Omental fat pad (tissue), 4 donors: ENCODE measurements around the gene MAMDC2. TPM values are rescaled to one million over a fixed set of nuclear protein-coding genes. Genes with fewer than 3 reads are reported as not detected.

Source experiments
- ATAC-seq: fragments of 150-250 bp; one replicate; pipeline ENCODE4 v1.9.1; 2016; ENCODE audit warnings: mild to moderate bottlenecking, moderate library complexity; ENCODE audit not compliant: low FRiP score
- DNase-seq: peaks from one replicate; pipeline ENCODE4 v3.0.0-alpha.2; 2019; ENCODE audit warnings: low spot score
- CTCF ChIP-seq, 3 donors: fragments of 450-650 bp; IDR thresholded peaks; one replicate each; pipeline ENCODE4 v1.5.1; 2016 to 2017; ENCODE audit warnings: antibody characterized with exemption in 3 of 3, mild to moderate bottlenecking in 3 of 3, moderate library complexity in 2 of 3
- total RNA-seq, 4 donors: library from RNA; depleted of rRNA; stranded (reverse); fragments of >200 nt; gene quantifications; one replicate each; pipeline ENCODE4 v1.1.0, GENCODE V29; 2016

The MAMDC2 gene
- total RNA-seq, 4 donors from 2014 or later = 9.0 to 43.7 (median 16.5) TPM

- TF ChIP-seq CTCF (IDR thresholded peaks at IDR 0.05) = no peak
- ATAC-seq (no peak), DNase-seq (no peak)
These were observed 124.9 kb downstream of the MAMDC2 start for GRCh38 chr9:70168521-70168920.

- no peak for ATAC-seq
- TF ChIP-seq CTCF (IDR thresholded peaks at IDR 0.05) = no peak
These were observed 125.6 kb downstream of the MAMDC2 start for GRCh38 chr9:70169222-70169621.

GRCh38 chr9:70170151-70170790, 126.6 kb downstream of the MAMDC2 start:
- TF ChIP-seq CTCF (IDR thresholded peaks at IDR 0.05) = no peak
- DNase-seq (no peak), ATAC-seq (no peak)

More at GRCh38 chr9:70169222-70169621, 125.6 kb downstream of the MAMDC2 start:
- DNase-seq = no peak

GRCh38 chr9:70172532-70172931, 128.9 kb downstream of the MAMDC2 start:
- DNase-seq (no peak), ATAC-seq (no peak)
- no peak for TF ChIP-seq CTCF (IDR thresholded peaks at IDR 0.05)

GRCh38 chr9:70177121-70177520, 133.5 kb downstream of the MAMDC2 start:
- TF ChIP-seq CTCF (IDR thresholded peaks at IDR 0.05) = no peak
- DNase-seq = no peak
- no peak for ATAC-seq

GRCh38 chr9:70192707-70193106, 149.1 kb downstream of the MAMDC2 start:
- ATAC-seq (no peak), DNase-seq (no peak)
- no peak for TF ChIP-seq CTCF (IDR thresholded peaks at IDR 0.05)

- no peak for TF ChIP-seq CTCF (IDR thresholded peaks at IDR 0.05)
- ATAC-seq (no peak), DNase-seq (no peak)
These were observed 151.8 kb downstream of the MAMDC2 start for GRCh38 chr9:70195456-70195855.
